Glutamatergic neuron (in vitro differentiated cells): ENCODE data around the gene ABCF3. TPM values are rescaled to one million over a fixed set of nuclear protein-coding genes. Genes with fewer than 3 reads are reported as not detected.

Source experiments
- DNase-seq: peaks from one replicate; pipeline ENCODE4 v3.0.0; 2022
- H3K27ac Mint-ChIP-seq: one replicate; pipeline ENCODE4 v1.8.0; 2020; ENCODE audit warnings: mild to moderate bottlenecking, mixed read lengths, inconsistent platforms; ENCODE audit not compliant: unreplicated experiment
- H3K27me3 Mint-ChIP-seq: one replicate; pipeline ENCODE4 v1.8.0; 2020; ENCODE audit warnings: mild to moderate bottlenecking, moderate library complexity, mixed read lengths, inconsistent platforms; ENCODE audit not compliant: unreplicated experiment
- H3K36me3 Mint-ChIP-seq: one replicate; pipeline ENCODE4 v1.8.0; 2020; ENCODE audit warnings: mild to moderate bottlenecking, mixed read lengths, inconsistent platforms; ENCODE audit not compliant: unreplicated experiment
- H3K4me1 Mint-ChIP-seq: one replicate; pipeline ENCODE4 v1.8.0; 2020; ENCODE audit warnings: mild to moderate bottlenecking, low read depth, mixed read lengths, inconsistent platforms; ENCODE audit not compliant: unreplicated experiment
- H3K4me3 Mint-ChIP-seq: one replicate; pipeline ENCODE4 v1.8.0; 2020; ENCODE audit warnings: mild to moderate bottlenecking, mixed read lengths, inconsistent platforms; ENCODE audit not compliant: unreplicated experiment
- H3K9me3 Mint-ChIP-seq: one replicate; pipeline ENCODE4 v1.8.0; 2020; ENCODE audit warnings: mild to moderate bottlenecking, moderate library complexity, mixed read lengths, inconsistent platforms; ENCODE audit not compliant: unreplicated experiment
- total RNA-seq: library from RNA; stranded (reverse); fragmentation: NEBNext Ultra II Directional; extraction: Animal tissue kit (Norgen Biotek cat#: 25700); gene quantifications from one replicate; pipeline ENCODE4 v1.2.1, GENCODE V29; 2021; ENCODE audit not compliant: unreplicated experiment
- TF ChIP-seq, protein P1 (sequence below): fragments of 200-600 bp; sonication (generic); IDR thresholded peaks from one replicate; pipeline ENCODE4 v1.5.0; 2021; ENCODE audit not compliant: partially characterized antibody, unreplicated experiment

Gene ABCF3
- total RNA-seq, 1 donor from 2014 or later = 87.9 TPM

DNA sequence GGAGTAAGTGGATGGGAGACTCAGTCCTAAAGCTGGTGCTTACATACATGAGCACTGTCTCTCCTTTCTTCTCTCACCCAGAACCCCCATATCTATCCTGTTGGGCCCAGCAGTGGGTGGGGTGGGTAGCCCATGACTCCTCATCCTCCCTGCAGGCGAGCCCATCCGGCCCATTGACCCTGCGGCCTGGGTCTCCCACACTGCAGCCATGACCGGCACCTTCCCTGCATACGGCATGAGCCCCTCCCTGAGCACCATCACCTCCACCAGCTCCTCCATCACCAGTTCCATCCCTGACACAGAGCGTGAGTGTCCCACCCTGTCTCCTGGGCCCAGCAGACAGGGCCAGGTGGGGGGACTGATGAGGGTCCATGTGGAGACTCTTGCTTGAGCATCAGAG is 19.3 kb upstream of the ABCF3 start:
- TF ChIP-seq, protein P1, sequence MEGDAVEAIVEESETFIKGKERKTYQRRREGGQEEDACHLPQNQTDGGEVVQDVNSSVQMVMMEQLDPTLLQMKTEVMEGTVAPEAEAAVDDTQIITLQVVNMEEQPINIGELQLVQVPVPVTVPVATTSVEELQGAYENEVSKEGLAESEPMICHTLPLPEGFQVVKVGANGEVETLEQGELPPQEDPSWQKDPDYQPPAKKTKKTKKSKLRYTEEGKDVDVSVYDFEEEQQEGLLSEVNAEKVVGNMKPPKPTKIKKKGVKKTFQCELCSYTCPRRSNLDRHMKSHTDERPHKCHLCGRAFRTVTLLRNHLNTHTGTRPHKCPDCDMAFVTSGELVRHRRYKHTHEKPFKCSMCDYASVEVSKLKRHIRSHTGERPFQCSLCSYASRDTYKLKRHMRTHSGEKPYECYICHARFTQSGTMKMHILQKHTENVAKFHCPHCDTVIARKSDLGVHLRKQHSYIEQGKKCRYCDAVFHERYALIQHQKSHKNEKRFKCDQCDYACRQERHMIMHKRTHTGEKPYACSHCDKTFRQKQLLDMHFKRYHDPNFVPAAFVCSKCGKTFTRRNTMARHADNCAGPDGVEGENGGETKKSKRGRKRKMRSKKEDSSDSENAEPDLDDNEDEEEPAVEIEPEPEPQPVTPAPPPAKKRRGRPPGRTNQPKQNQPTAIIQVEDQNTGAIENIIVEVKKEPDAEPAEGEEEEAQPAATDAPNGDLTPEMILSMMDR = no peak
- Mint-ChIP-seq H3K27me3 (peaks cover 6% of the 10 kb centered on the region), H3K9me3 (no peaks in the 10 kb centered on the region), H3K36me3 (peaks cover 6% of the 10 kb centered on the region), H3K27ac (no peak overlapping the region), H3K4me3 (no peak overlapping the region), H3K4me1 (no peaks in the 10 kb centered on the region)
- no peak for DNase-seq

DNA sequence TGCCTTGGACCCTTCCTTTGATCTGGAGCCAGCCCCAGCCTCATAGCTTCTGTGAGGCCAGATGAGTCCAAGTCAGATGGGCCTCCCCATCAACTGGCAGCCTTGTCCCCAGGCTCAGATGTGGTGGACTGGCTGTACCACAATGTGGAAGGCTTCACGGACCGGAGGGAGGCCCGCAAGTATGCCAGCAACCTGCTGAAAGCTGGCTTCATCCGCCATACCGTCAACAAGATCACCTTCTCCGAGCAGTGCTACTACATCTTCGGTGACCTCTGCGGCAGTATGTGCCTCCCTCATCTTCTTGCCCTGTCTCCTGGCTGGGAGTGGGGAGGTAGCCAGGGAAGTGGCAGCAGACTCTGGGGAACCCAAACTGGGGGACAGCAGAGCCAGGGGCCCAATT is 18.2 kb upstream of the ABCF3 start:
- DNase-seq = no peak
- TF ChIP-seq, protein P1 = no peak
- Mint-ChIP-seq H3K9me3 (no peaks in the 10 kb centered on the region), H3K4me1 (no peaks in the 10 kb centered on the region), H3K4me3 (no peak overlapping the region), H3K27me3 (peaks cover 7% of the 10 kb centered on the region), H3K27ac (no peak overlapping the region), H3K36me3 (peaks cover 8% of the 10 kb centered on the region)

DNA sequence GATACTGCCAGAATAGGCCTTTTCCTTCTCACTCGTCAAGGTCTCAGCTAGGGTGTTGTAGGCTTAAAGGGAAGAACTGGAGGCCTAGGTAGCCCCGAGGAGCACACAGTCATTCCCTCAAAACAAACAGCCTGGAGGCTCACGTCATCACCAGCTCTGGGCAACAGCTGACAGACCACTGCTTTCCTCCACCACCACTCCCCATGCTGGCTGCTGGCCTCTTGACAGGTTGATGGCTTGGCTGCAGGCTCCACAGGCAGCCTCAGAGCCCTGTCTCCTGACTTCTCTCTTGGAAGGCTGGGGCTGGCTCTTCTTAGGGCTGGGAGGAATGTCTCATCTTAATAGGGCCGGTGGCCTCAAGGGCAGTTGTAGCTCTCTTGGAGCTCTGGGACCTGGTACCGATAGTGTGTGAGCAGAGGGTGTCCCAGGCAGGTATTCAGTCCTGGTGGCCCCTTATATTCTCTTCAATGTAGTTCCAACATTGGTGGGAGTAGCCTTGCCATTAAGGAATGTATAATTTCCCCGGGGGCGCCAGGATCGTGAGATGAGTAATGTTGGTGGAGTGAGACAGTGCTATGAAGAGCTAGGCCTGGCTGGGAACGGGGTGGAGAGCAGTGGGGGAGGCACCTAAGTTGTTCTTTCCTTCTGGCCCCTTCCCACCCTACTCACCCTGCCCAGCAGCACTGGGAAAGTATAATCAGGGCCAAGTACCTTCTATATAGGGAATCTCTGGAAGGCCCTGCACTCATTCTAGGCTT is 17.5 kb upstream of the ABCF3 start:
- Mint-ChIP-seq H3K4me3 (no peak overlapping the region), H3K4me1 (peaks cover under 1% of the 10 kb centered on the region), H3K9me3 (no peaks in the 10 kb centered on the region), H3K27ac (peak overlapping the region; percentile 12), H3K36me3 (peaks cover 11% of the 10 kb centered on the region), H3K27me3 (peaks cover 8% of the 10 kb centered on the region)
- DNase-seq = no peak
- TF ChIP-seq, protein P1 = no peak

DNA sequence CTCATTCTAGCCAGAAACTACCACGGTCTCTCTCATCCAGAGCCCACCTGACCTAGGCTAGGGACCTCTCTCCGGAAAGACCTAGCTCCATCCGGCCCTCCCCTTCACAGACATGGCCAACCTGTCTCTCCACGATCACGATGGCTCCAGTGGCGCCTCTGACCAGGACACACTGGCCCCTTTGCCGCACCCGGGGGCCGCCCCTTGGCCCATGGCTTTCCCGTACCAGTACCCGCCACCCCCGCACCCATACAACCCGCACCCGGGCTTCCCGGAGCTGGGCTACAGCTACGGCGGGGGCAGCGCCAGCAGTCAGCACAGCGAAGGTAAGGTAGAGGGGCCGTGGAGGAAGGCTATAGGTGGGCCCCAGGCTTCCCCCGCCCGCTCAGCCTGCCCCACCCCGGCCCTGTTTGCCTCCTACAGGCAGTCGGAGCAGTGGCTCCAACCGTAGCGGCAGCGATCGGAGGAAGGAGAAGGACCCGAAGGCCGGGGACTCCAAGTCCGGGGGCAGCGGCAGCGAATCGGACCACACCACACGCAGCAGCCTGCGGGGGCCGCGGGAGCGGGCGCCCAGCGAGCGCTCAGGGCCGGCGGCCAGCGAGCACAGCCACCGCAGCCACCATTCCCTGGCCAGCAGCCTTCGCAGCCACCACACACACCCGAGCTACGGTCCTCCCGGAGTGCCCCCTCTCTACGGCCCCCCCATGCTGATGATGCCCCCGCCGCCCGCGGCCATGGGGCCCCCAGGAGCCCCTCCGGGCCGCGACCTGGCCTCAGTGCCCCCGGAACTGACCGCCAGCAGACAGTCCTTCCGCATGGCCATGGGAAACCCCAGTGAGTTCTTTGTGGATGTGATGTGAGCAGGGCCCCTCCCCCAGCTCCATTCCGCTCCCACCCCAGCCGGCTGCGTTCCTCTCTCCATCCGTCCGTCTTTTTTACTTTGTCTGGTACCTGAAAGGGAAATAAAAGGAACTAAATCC is 15.8 kb upstream of the ABCF3 start:
- Mint-ChIP-seq H3K4me1 (peaks cover 2% of the 10 kb centered on the region), H3K27me3 (peaks cover 13% of the 10 kb centered on the region), H3K9me3 (peaks cover 4% of the 10 kb centered on the region), H3K36me3 (peaks cover 11% of the 10 kb centered on the region), H3K4me3 (no peak overlapping the region), H3K27ac (no peak overlapping the region)
- TF ChIP-seq, protein P1 = no peak
- DNase-seq = no peak

DNA sequence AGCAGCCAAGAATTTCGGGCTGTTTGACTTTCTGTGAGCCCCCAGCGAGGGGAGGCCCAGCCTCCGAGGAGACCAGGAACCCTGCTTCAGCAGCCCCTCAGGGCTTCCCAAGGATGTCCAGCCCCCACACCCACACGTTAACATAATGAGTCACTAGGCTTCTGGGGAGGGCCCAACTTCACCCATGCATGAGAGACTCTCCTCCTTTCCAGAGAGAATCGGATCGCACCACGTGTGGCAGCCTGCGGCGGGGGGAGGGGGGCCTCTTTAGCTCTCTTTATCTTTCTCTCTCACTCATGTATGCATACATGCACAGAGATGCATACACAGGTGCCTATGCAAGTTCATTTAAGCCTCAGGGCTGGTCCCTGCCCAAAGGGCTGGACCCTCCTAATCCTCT is 14.4 kb upstream of the ABCF3 start:
- Mint-ChIP-seq H3K4me1 (peaks cover 9% of the 10 kb centered on the region), H3K27ac (no peak overlapping the region), H3K36me3 (peaks cover 11% of the 10 kb centered on the region), H3K4me3 (no peak overlapping the region), H3K27me3 (peaks cover 13% of the 10 kb centered on the region), H3K9me3 (peaks cover 10% of the 10 kb centered on the region)
- TF ChIP-seq, protein P1 = no peak
- no peak for DNase-seq
